ENCODE measurements around the gene USB1.

Gene USB1

GRCh38 chr16:58037365-58038057, 36.3 kb downstream of the USB1 start:
- no peak for DNase-seq

- no peak for DNase-seq
These were observed 37.0 kb downstream of the USB1 start for GRCh38 chr16:58038219-58038641.

- no peak for DNase-seq
These were observed 38.8 kb downstream of the USB1 start for GRCh38 chr16:58039829-58040495.

GRCh38 chr16:58040496-58040846, 39.3 kb downstream of the USB1 start:
- no peak for DNase-seq

GRCh38 chr16:58040945-58041627, 39.9 kb downstream of the USB1 start:
- DNase-seq = no peak

GRCh38 chr16:58041628-58041955, 40.4 kb downstream of the USB1 start:
- no peak for DNase-seq

- DNase-seq = no peak
These were observed 41.0 kb downstream of the USB1 start for GRCh38 chr16:58042001-58042885.

GRCh38 chr16:58042886-58043515, 41.8 kb downstream of the USB1 start:
- no peak for DNase-seq

- DNase-seq = no peak
These were observed 42.5 kb downstream of the USB1 start for GRCh38 chr16:58043571-58044155.

- no peak for DNase-seq
These were observed 43.2 kb downstream of the USB1 start for GRCh38 chr16:58044266-58045019.

- DNase-seq = no peak
These were observed 43.9 kb downstream of the USB1 start for GRCh38 chr16:58045096-58045495.

- DNase-seq = no peak
These were observed 45.1 kb downstream of the USB1 start for GRCh38 chr16:58046054-58046881.

GRCh38 chr16:58046936-58047335, 45.7 kb downstream of the USB1 start:
- no peak for DNase-seq

GRCh38 chr16:58047557-58048348, 46.5 kb downstream of the USB1 start:
- no peak for DNase-seq

GRCh38 chr16:58048494-58049231, 47.5 kb downstream of the USB1 start:
- no peak for DNase-seq

- no peak for DNase-seq
These were observed 48.3 kb downstream of the USB1 start for GRCh38 chr16:58049232-58050185.

GRCh38 chr16:58051296-58051695, 50.1 kb downstream of the USB1 start:
- no peak for DNase-seq

Data from NCI-H69 (cell line).